A673 (cell line): ENCODE results near the gene BCO1. TPM values are rescaled to one million over a fixed set of nuclear protein-coding genes. Genes with fewer than 3 reads are reported as not detected.
"Not testable (repeated sequence)": the region's sequence is repeated elsewhere in the genome, so short reads cannot be mapped to it uniquely, and the experiment has no call there.

Experiments
- BruUV-seq: library from RNA; stranded (reverse); fragments of 400-500 nt; replicated peaks from 2 replicates; lab custom pipeline; 2021; lab: Mats Ljungman, UMichigan
- CTCF ChIA-PET: fragments of 300-600 bp; sonication (Branson Sonifier 250); formaldehyde crosslinking; loops from one replicate; lab custom pipeline; 2022; ENCODE audit warnings: antibody characterized with exemption; lab: Charles Lee
- POLR2A ChIA-PET: fragments of 300-600 bp; sonication (Branson Sonifier 250); formaldehyde crosslinking; loops from one replicate; lab custom pipeline; 2022; ENCODE audit warnings: antibody characterized with exemption; ENCODE audit not compliant: low non-redundant PET; lab: Charles Lee
- DNase-seq: peaks from one replicate; pipeline ENCODE4 v3.0.0-alpha.2; 2015; ENCODE audit warnings: low spot score
- H3K27ac ChIP-seq: fragments of 200-600 bp; sonication (generic); 2 replicates; pipeline ENCODE4 v1.5.1; 2016; ENCODE audit warnings: mixed run types, low read depth, mild to moderate bottlenecking, mixed read lengths, antibody characterized with exemption, low read length; ENCODE audit not compliant: poor library complexity, severe bottlenecking
- H3K27me3 ChIP-seq: fragments of 200-600 bp; sonication (generic); replicated peaks from 2 replicates; pipeline ENCODE4 v1.6.1; 2017; ENCODE audit warnings: mixed run types, low read depth, mild to moderate bottlenecking, mixed read lengths, antibody characterized with exemption, low read length; ENCODE audit not compliant: insufficient read depth, poor library complexity
- H3K36me3 ChIP-seq: fragments of 200-600 bp; sonication (generic); 2 replicates; pipeline ENCODE4 v1.6.1; 2016; ENCODE audit warnings: mixed run types, mild to moderate bottlenecking, mixed read lengths, antibody characterized with exemption, low read length; ENCODE audit not compliant: insufficient read depth, poor library complexity, severe bottlenecking
- H3K4me1 ChIP-seq: fragments of 200-600 bp; sonication (generic); 2 replicates; pipeline ENCODE4 v1.6.1; 2017; ENCODE audit warnings: mixed run types, mild to moderate bottlenecking, mixed read lengths, antibody characterized with exemption, low read length; ENCODE audit not compliant: insufficient read depth, poor library complexity, severe bottlenecking
- H3K4me3 ChIP-seq: fragments of 200-600 bp; sonication (generic); 2 replicates; pipeline ENCODE4 v1.5.1; 2016; ENCODE audit warnings: low read depth, mixed run types, mild to moderate bottlenecking, mixed read lengths, low read length; ENCODE audit not compliant: poor library complexity, severe bottlenecking
- H3K9me3 ChIP-seq: fragments of 200-600 bp; sonication (generic); 2 replicates; pipeline ENCODE4 v1.6.1; 2016; ENCODE audit warnings: mixed run types, low read depth, mild to moderate bottlenecking, mixed read lengths, antibody characterized with exemption, low read length; ENCODE audit not compliant: poor library complexity, severe bottlenecking
- EZH2 ChIP-seq: fragments of 200-600 bp; sonication (generic); IDR thresholded peaks from 2 replicates; pipeline ENCODE4 v1.6.1; 2017; ENCODE audit warnings: borderline replicate concordance, low read depth, mild to moderate bottlenecking, mixed read lengths, antibody characterized with exemption, low read length; ENCODE audit not compliant: poor library complexity, severe bottlenecking
- intact Hi-C: fragments of 100-400 bp; cut with micrococcal nuclease; formaldehyde crosslinking; loops from one replicate; pipeline ENCODE4 v1.10.0; 2022; ENCODE audit not compliant: unreplicated experiment
- total RNA-seq: library from RNA; stranded (reverse); gene quantifications from 2 replicates; pipeline ENCODE4 v1.2.3, GENCODE V29; 2021
- TF ChIP-seq, protein P1 (sequence below): fragments of 300-800, 200-600 bp; sonication (generic); conservative IDR thresholded peaks from 2 replicates; pipeline ENCODE4 v1.5.1; 2017; ENCODE audit warnings: low read depth, mild to moderate bottlenecking, antibody characterized with exemption, low read length, moderate library complexity, mixed read lengths

BCO1 gene
- total RNA-seq, 1 experiment from 2014 or later, result 0.19 TPM

DNA sequence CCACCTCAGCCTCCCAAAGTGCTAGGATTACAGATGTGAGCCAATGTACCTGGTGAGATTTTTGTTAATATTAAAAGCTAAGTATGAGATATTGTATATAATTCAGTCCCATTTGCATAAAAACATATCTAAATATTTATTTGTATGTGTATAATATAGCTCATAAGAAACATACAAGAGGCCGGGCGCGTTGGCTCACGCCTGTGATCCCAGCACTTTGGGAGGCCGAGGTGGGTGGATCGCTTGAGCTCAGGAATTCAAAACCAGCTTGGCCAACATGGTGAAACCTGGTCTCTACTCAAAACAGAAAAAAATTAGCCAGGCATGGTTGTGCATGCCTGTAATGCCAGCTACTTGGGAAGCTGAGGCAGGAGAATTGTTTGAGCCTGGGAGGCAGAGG is 16.8 kb upstream of the BCO1 start:
- CTCF ChIA-PET, result no interaction called here

DNA sequence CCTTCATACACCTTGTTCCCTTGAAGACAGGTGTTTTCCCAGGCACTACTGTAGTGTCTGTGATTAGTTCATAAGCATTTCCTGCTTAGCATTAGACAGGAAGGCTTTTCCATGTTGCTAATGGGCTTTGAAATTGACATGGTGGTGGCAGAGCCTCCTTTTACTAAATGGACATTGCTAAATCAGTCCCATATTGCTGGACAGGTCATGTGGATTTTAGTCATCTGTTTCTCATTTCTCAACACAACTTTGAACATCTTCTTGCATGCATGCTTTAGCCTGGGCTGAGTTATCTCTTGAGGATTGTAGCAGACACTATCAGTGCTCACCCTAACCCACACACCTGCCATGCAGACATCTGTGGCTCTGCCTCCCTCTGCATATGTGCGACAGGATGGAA is 13.7 kb upstream of the BCO1 start:
- no peak for TF ChIP-seq EZH2
- H3K4me3 ChIP-seq, result no peak overlapping the region
- H3K27ac ChIP-seq, result no peak overlapping the region
- POLR2A ChIA-PET, result no interaction called here
- no peaks in the 10 kb centered on the region for H3K9me3 ChIP-seq
- DNase-seq, result no peak
- no peaks in the 10 kb centered on the region for H3K4me1 ChIP-seq
- intact Hi-C loops, result no loop called here
- CTCF ChIA-PET, result no interaction called here
- BruUV-seq, result no TSS peak
- no peaks in the 10 kb centered on the region for H3K36me3 ChIP-seq
- H3K27me3 ChIP-seq, result no peaks in the 10 kb centered on the region

More for the DNA sequence above, 16.8 kb upstream of the BCO1 start:
- Histone ChIP-seq H3K36me3 (no peaks in the 10 kb centered on the region), H3K27ac (no peak overlapping the region), H3K4me1 (no peaks in the 10 kb centered on the region), H3K27me3 (no peaks in the 10 kb centered on the region), H3K9me3 (no peaks in the 10 kb centered on the region), H3K4me3 (no peak overlapping the region)
- POLR2A ChIA-PET, result no interaction called here
- BruUV-seq, result no TSS peak
- no peak for DNase-seq
- intact Hi-C loops, result no loop called here
- TF ChIP-seq, protein P1, sequence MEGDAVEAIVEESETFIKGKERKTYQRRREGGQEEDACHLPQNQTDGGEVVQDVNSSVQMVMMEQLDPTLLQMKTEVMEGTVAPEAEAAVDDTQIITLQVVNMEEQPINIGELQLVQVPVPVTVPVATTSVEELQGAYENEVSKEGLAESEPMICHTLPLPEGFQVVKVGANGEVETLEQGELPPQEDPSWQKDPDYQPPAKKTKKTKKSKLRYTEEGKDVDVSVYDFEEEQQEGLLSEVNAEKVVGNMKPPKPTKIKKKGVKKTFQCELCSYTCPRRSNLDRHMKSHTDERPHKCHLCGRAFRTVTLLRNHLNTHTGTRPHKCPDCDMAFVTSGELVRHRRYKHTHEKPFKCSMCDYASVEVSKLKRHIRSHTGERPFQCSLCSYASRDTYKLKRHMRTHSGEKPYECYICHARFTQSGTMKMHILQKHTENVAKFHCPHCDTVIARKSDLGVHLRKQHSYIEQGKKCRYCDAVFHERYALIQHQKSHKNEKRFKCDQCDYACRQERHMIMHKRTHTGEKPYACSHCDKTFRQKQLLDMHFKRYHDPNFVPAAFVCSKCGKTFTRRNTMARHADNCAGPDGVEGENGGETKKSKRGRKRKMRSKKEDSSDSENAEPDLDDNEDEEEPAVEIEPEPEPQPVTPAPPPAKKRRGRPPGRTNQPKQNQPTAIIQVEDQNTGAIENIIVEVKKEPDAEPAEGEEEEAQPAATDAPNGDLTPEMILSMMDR, result no peak
- TF ChIP-seq EZH2, result no peak

DNA sequence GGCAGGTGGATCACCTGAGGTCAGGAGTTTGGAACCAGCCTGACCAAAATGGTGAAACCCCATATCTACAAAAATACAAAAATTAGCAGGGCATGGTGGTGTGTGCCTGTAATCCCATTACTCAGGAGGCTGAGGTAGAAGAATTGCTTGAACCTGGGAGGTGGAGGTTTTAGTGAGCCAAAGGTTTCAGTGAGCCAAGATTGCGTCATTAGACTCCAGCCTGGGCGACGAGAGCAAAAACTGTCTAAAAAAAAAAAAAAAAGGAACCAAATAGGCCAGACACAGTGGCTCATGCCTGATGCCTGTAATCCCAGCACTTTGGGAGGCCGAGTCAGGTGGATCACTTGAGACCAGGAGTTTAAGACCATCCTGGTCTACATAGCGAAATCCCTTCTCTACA is 12.8 kb upstream of the BCO1 start:
- intact Hi-C loops, H3K27me3 ChIP-seq, H3K36me3 ChIP-seq, POLR2A ChIA-PET, H3K4me1 ChIP-seq, CTCF ChIA-PET, H3K4me3 ChIP-seq, H3K9me3 ChIP-seq, DNase-seq, H3K27ac ChIP-seq, BruUV-seq: not testable (repeated sequence)

DNA sequence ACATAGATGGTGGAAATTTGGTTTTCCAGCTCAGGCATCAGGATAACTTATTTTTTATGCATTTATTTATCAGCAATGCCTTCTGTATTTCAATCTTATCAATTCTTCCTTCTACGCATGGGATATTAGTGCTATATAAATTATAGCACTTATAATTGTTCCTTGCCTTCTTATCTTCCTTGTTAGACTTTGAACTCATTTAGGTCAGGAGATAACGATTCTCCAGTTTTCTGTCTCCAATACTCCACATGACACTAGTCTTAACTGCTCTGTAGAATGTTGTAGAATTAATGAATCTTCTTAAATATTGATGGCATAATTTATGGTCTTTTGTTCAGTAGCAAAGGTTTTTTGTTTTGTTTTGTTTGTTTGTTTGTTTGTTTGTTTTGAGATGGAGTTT is 10.7 kb upstream of the BCO1 start:
- H3K4me3 ChIP-seq, result no peak overlapping the region
- no peaks in the 10 kb centered on the region for H3K27me3 ChIP-seq
- no TSS peak for BruUV-seq
- intact Hi-C loops, result no loop called here
- TF ChIP-seq, protein P1, result no peak
- no peak for TF ChIP-seq EZH2
- no peaks in the 10 kb centered on the region for H3K4me1 ChIP-seq
- CTCF ChIA-PET, result no interaction called here
- no peaks in the 10 kb centered on the region for H3K36me3 ChIP-seq
- H3K9me3 ChIP-seq, result no peaks in the 10 kb centered on the region
- H3K27ac ChIP-seq, result no peak overlapping the region
- POLR2A ChIA-PET, result no interaction called here
- DNase-seq, result no peak
